HUES48 (cell line): ENCODE data around the gene AP3B1.
"Not testable (repeated sequence)": the region's sequence is repeated elsewhere in the genome, so short reads cannot be mapped to it uniquely, and the experiment has no call there.

Experiments used
- H3K27ac ChIP-seq: one replicate; pipeline ENCODE4 v1.7.0; 2013; ENCODE audit warnings: low read depth, low read length, inconsistent platforms
- H3K27me3 ChIP-seq: 2 replicates; pipeline ENCODE4 v1.6.1; 2013; ENCODE audit warnings: mild to moderate bottlenecking, low read length; ENCODE audit not compliant: control insufficient read depth, insufficient read depth
- H3K36me3 ChIP-seq: 2 replicates; pipeline ENCODE4 v1.6.1; 2013; ENCODE audit warnings: low read length; ENCODE audit not compliant: control insufficient read depth, insufficient read depth
- H3K4me1 ChIP-seq: 2 replicates; pipeline ENCODE4 v1.6.1; 2013; ENCODE audit warnings: mild to moderate bottlenecking, low read length; ENCODE audit not compliant: control insufficient read depth, insufficient read depth
- H3K4me3 ChIP-seq: 2 replicates; pipeline ENCODE4 v1.5.1; 2013; ENCODE audit warnings: mild to moderate bottlenecking, low read depth, low read length
- H3K9ac ChIP-seq: 2 replicates; pipeline ENCODE4 v1.6.1; 2013; ENCODE audit warnings: mild to moderate bottlenecking, low read depth, low read length, moderate library complexity
- H3K9me3 ChIP-seq: 2 replicates; pipeline ENCODE4 v1.6.1; 2013; ENCODE audit warnings: low read length; ENCODE audit not compliant: control insufficient read depth, insufficient read depth

The AP3B1 gene

DNA sequence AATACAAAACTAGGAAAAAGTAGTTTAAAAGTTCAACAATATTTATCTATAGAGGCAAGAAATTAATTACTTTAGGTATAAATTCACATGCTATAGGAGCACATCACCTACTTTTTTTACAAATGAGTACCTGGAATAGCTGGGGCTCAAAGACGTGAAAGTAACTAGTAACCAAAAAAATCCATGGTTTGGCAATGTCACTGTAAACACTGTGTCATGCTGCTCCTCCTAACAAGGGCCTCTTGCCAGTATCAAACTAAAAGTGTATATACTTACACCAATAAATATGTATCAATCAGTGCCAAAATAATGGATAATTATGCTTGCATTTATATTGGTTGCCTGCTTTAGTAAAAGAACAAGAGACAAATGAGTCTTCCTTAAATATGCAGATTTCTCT, 78.9 kb downstream of the AP3B1 start:
- H3K4me1 ChIP-seq: peaks cover 9% of the 10 kb centered on the region
- H3K27ac ChIP-seq: no peak overlapping the region
- no peaks in the 10 kb centered on the region for H3K9me3 ChIP-seq
- no peak overlapping the region for H3K4me3 ChIP-seq
- H3K27me3 ChIP-seq: no peaks in the 10 kb centered on the region
- peaks cover 13% of the 10 kb centered on the region for H3K36me3 ChIP-seq
- H3K9ac ChIP-seq: no peak overlapping the region

DNA sequence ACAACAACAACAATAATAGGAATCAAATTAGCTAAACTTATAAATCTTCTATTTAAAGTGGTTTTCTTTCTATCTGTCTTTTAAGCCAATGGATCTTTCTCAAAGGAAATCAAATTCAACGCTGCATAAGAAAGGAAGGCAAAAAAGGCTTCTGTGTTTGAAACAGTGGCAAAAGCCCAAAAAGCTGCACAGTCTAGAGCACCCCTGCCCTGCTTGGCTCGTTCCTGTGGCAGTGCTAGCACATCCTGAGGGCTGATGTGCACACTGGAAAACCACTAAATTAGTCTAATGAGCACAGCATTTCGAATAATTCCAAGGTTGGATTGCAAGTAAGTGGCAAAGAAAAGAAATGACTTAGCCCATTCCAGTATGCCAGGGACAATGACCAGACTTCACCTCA, 80.7 kb downstream of the AP3B1 start:
- H3K9me3 ChIP-seq: no peaks in the 10 kb centered on the region
- no peak overlapping the region for H3K27ac ChIP-seq
- no peaks in the 10 kb centered on the region for H3K27me3 ChIP-seq
- peaks cover 13% of the 10 kb centered on the region for H3K36me3 ChIP-seq
- no peak overlapping the region for H3K4me3 ChIP-seq
- H3K4me1 ChIP-seq: peaks cover 9% of the 10 kb centered on the region
- H3K9ac ChIP-seq: no peak overlapping the region

DNA sequence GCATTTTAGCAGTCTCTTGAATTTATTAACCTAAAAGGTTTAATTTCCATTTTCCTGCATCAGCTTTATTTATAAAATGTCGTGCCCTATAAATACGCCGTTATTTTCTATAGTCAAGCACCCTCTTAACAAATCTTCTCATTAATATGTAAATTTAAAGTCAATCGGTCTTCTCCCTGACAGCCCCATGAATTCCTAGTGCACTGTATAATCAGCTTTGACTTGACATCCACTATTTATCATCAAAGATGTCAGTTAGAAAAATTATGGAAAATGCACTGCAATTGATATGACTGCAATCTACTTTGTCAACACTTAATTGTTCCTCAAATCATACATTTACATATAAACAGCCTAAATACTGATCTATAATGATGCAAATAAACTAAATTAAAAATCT, 83.4 kb downstream of the AP3B1 start:
- H3K27me3 ChIP-seq: no peaks in the 10 kb centered on the region

DNA sequence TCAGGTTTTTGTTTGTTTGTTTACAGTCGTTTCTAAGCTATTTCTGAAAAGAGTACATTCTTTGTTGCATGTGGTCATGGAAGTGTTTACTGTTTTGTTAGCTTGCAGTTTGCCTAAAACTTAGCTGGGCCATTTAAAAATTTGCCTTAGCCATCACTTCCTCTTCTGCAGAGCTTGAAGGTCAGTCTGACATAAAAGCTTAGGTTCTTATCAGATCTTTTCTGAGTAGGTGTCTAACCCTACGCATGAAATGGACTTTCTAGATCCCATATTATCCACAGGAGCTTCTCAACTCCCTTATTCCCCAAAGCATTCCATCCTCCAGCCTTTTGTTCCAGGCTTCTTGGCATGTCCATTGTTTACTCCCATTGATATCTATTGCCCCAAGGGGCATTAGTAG, 90.3 kb downstream of the AP3B1 start:
- Histone ChIP-seq H3K27ac (no peak overlapping the region), H3K27me3 (no peaks in the 10 kb centered on the region), H3K4me3 (no peak overlapping the region), H3K4me1 (no peaks in the 10 kb centered on the region), H3K9ac (no peak overlapping the region), H3K36me3 (peaks cover 10% of the 10 kb centered on the region), H3K9me3 (peaks cover 3% of the 10 kb centered on the region; the same call in 1 of the 2 replicates)

More for the DNA sequence above, 83.4 kb downstream of the AP3B1 start:
- H3K9ac ChIP-seq: no peak overlapping the region
- H3K27ac ChIP-seq: no peak overlapping the region
- H3K9me3 ChIP-seq: no peaks in the 10 kb centered on the region
- no peak overlapping the region for H3K4me3 ChIP-seq
- peaks cover 14% of the 10 kb centered on the region for H3K36me3 ChIP-seq
- H3K4me1 ChIP-seq: peaks cover 9% of the 10 kb centered on the region

DNA sequence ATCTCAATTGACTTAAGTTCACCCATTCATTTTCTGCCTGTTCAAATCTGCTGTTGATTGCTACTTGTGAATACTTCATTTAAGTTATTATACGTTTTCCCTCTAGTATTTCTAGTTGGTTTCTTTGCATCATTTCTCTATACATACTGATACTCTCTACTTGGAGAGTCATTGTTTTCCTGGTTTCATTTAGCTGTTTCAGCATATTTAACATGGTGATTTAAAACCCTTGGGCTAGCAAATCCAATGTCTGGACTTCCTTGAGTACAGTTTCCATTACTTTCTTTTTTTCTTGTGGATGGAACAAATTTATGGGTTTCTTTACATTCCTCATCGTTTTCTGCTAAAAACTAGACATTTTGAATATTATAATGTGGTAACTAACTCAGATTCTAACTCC, 90.7 kb downstream of the AP3B1 start:
- H3K9me3 ChIP-seq: peaks cover 3% of the 10 kb centered on the region; the same call in 1 of the 2 replicates
- no peak overlapping the region for H3K9ac ChIP-seq
- H3K4me1 ChIP-seq: no peaks in the 10 kb centered on the region
- H3K27ac ChIP-seq: no peak overlapping the region
- H3K27me3 ChIP-seq: no peaks in the 10 kb centered on the region
- no peak overlapping the region for H3K4me3 ChIP-seq
- H3K36me3 ChIP-seq: peaks cover 10% of the 10 kb centered on the region

DNA sequence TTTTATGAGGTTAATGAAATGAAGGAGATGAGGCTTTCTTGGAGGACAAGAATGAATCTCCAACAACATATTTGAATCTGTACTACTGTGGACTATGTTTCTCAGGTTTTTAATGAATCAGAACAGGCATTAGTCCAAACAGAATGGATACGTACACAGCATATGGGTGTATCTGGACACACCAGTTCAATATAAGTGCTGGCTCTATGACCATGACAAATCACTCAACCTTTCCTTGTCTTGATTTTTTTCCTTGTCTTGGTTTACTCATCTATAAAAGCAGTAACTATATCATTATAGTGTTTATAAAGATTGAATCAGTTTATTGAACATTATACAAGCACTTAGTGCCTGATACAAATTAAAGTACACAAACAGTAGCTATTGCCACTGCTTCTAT, 104.1 kb downstream of the AP3B1 start:
- no peaks in the 10 kb centered on the region for H3K4me1 ChIP-seq
- no peak overlapping the region for H3K9ac ChIP-seq
- H3K9me3 ChIP-seq: no peaks in the 10 kb centered on the region
- H3K27me3 ChIP-seq: no peaks in the 10 kb centered on the region
- H3K4me3 ChIP-seq: no peak overlapping the region
- H3K36me3 ChIP-seq: no peaks in the 10 kb centered on the region
- no peak overlapping the region for H3K27ac ChIP-seq

DNA sequence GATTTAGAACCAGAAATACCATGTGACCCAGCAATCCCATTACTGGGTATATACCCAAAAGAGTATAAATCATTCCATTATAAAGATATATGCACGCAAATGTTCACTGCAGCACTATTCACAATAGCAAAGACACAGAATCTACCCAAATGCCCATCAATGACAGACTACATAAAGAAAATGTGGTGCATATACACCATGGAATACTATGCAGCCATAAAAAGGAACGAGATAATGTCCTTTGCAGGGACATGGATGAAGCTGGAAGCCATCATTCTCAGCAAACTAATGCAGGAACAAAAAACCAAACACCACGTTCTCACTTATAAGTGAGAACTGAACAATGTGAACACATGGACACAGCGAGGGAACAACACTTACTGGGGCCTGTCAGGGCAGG, 105.8 kb downstream of the AP3B1 start:
- H3K4me3 ChIP-seq, H3K27ac ChIP-seq, H3K9ac ChIP-seq, H3K9me3 ChIP-seq, H3K4me1 ChIP-seq, H3K36me3 ChIP-seq, H3K27me3 ChIP-seq: not testable (repeated sequence)

DNA sequence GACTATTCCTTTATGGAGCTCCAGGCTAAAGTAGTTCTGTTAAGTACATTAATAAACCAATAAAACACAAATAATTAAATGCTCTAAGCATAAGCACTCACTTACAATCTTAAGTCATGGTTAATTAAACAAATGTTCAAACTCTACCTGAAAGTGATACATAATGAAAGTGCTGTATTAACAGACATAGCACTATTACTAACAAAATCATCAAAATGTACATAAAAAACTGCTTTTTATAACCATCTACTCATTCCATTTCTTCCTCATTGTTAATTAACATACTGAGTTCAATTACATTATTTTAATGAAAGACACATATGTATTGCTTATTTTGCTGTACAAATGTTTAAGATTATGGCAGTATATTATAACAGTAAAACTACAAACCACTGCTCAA, 107.3 kb downstream of the AP3B1 start:
- H3K9me3 ChIP-seq: no peaks in the 10 kb centered on the region
- H3K9ac ChIP-seq: no peak overlapping the region
- no peaks in the 10 kb centered on the region for H3K27me3 ChIP-seq
- H3K4me1 ChIP-seq: no peaks in the 10 kb centered on the region
- no peak overlapping the region for H3K27ac ChIP-seq
- no peaks in the 10 kb centered on the region for H3K36me3 ChIP-seq
- no peak overlapping the region for H3K4me3 ChIP-seq

DNA sequence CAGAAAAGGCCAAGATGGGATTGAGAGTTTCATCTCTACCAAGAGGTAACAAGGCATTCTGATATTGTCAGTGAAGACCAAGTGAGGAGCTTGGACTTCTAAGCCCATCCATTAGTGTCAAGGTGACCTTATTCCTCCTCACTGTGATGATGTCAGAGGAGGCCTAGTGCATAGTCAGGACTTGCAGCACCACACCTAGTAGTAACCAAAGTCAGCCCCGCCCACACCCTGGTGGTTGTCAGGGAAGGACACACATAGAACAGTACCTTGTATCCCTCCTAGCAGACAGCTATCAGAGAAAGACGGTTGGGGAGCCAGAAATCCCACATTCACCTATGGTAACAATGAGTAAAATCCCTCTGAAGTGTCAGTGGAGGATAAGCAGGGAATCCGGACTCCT, 111.7 kb downstream of the AP3B1 start:
- no peaks in the 10 kb centered on the region for H3K4me1 ChIP-seq
- peaks cover 10% of the 10 kb centered on the region for H3K36me3 ChIP-seq
- H3K4me3 ChIP-seq: no peak overlapping the region

DNA sequence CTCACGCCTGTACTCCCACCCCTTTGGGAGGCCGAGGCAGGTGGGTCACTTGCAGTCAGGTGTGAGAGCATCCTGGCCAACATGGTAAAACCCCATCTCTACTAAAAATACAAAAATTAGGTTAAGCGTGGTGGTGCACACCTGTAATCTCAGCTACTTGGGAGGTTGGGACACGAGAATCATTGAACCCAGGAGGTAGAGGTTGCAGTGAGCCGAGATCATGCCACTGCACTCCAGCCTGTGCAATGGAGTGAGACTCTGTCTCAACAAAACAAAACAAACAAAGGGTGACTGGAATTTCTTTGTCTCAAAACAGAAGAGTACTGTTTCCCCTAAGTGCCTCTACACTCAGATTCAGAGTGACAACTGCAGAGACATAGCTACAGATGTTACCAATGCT, 116.1 kb downstream of the AP3B1 start:
- no peaks in the 10 kb centered on the region for H3K4me1 ChIP-seq

More for the DNA sequence above, 111.7 kb downstream of the AP3B1 start:
- H3K27me3 ChIP-seq: no peaks in the 10 kb centered on the region
- H3K27ac ChIP-seq: no peak overlapping the region
- no peaks in the 10 kb centered on the region for H3K9me3 ChIP-seq
- no peak overlapping the region for H3K9ac ChIP-seq

DNA sequence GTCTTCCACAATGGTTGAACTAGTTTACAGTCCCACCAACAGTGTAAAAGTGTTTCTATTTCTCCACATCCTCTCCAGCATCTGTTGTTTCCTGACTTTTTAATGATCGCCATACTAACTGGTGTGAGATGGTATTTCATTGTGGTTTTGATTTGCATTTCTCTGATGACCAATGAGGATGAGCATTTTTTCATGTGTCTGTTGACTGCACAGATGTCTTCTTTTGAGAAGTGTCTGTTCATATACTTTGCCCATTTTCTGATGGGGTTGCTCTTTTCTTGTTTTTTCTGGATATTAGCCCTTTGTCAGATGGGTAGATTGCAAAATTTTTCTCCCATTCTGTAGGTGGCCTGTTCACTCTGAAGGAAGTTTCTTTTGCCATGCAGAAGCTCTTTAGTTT, 124.2 kb downstream of the AP3B1 start:
- not testable (repeated sequence) for H3K27ac ChIP-seq, H3K27me3 ChIP-seq, H3K4me1 ChIP-seq, H3K4me3 ChIP-seq, H3K9ac ChIP-seq, H3K9me3 ChIP-seq
- H3K36me3 ChIP-seq: peaks cover 17% of the 10 kb centered on the region

More for the DNA sequence above, 116.1 kb downstream of the AP3B1 start:
- Histone ChIP-seq H3K4me3 (no peak overlapping the region), H3K9me3 (peaks cover 3% of the 10 kb centered on the region; the same call in 1 of the 2 replicates), H3K9ac (no peak overlapping the region), H3K36me3 (peaks cover 34% of the 10 kb centered on the region), H3K27ac (no peak overlapping the region), H3K27me3 (no peaks in the 10 kb centered on the region)
